Stimulated activated CD4-positive, alpha-beta T cell treated with anti-CD3 and anti-CD28 coated beads, Interleukin-12 subunit alpha, Interleukin-12 subunit beta, amount 100 ng/mL, for 4 hours (primary cell): Measurements from ENCODE around the gene BTLA.
"Not testable (repeated sequence)": the region's sequence is repeated elsewhere in the genome, so short reads cannot be mapped to it uniquely, and the experiment has no call there.

Experiments
- DNase-seq: peaks from one replicate; pipeline ENCODE4 v3.0.0-alpha.2; 2020

Gene BTLA

GRCh38 chr3:112437146-112438022, 61.9 kb downstream of the BTLA start:
- no peak for DNase-seq

DNA sequence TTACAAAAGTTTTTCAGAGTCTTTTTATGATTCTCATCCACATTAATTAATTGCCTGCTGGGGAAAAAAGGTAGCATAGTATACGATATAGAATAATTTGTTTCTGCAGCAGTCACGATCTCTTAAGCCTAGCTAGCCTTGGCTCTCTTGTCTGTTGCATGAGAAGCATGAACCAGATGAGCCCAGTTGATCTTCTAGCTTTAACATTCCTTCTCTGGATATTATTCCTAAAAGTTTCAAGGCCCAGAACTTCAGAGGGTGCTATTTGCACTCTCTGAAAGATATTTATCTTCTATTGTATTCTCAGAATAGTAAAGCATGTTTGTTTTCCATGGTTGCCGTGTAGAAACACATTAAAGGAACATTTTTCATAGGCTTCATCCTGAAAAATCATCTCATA, 69.3 kb downstream of the BTLA start:
- DNase-seq = no peak

DNA sequence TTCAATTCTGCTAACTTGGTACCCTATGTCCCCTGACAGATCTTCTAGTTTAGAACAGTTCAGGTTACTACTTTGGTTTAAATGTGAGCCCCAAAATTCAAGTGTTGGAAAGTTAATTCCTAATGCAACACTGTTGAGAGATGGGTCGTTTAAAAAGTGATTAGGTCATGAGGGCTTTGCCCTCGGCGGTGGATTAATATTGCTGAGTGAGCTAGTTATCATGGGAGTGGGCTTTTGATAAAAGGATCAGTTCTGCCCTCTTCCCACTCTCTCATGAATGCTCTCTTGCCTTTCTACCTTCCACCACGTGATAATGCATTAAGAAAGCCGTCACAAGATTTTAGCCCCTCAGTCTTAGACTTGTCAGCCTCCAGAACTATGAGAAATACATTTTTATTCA, 72.1 kb downstream of the BTLA start:
- no peak for DNase-seq

- DNase-seq = no peak
Observed at GRCh38 chr3:112425858-112426750, 73.2 kb downstream of the BTLA start.

DNA sequence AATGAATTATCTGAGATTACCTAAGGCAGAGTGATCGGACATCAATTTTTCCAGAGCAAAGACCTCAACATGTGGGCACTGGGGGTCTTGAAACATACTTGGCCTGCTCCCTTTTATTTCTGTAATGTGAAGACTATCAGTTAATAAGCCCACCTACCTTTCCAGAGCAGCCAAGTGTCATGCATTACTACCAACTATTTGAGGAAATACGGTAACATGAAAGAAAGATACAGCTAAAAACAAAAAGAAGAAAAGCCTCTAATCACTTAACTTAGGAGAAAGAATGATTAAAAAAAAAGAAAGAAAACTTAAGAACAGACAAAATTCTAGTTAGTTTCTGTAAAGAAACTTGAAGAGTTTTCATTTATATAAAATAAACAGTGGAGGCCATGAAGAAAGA, 73.9 kb downstream of the BTLA start:
- DNase-seq = no peak

DNA sequence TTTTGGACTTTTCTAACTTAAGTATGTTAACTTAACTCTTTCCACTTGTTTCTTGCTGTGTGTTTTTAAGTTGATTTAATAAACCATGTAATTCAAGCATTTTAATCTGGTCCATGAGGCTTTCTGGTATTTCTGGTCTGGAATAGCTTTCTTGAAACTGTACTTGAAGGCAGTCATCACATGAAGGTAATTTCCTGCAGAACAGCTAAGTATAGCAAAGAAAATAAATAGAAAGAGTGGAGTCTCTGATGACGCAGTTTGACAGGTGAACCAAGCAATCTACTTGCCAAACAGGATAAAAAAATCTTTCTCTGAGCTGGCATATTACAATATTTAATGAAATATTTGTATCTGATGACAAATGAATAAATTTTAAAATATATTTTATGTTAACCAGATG, 74.9 kb downstream of the BTLA start:
- no peak for DNase-seq

DNA sequence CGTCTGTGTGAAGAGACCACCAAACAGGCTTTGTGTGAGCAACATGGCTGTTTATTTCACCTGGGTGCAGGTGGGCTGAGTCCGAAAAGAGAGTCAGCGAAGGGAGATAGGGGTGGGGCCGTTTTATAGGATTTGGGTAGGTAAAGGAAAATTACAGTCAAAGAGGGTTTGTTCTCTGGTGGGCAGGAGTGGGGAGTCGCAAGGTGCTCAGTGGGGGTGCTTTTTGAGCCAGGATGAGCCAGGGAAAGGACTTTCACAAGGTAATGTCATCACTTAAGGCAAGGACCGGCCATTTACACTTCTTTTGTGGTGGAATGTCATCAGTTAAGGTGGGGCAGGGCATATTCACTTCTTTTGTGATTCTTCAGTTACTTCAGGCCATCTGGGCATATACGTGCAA, 76.4 kb downstream of the BTLA start:
- DNase-seq = not testable (repeated sequence)

GRCh38 chr3:112418526-112418925, 80.7 kb downstream of the BTLA start:
- not testable (repeated sequence) for DNase-seq

DNA sequence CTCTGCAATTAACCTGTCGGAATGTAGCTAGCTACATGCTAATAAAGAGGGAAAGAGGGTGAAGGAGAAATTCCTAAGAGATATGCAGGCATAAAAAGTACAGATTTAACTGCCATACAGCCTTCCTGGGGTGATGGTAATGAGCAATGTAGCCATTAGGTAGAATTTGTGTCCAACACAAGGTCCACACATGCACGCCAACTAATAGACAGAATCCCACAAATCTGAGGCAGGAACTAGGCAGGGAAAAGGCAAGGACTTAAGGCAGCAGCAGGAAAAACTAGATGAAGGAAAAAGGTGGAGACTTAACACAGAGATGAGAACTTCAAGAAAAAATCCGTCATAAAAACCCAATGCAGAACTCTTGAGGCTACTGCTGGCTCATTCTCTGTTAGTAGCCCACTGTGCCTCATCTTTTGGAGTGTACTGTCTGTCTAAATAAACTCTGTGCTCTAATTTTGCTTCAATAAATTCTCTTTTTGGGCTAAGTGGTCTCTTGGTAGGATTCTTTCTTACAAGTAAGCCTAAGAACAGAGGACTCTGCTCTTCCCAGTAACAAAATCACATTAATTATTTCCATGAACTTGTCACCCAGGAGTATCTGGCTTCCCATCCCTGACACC, 81.5 kb downstream of the BTLA start:
- DNase-seq = no peak

- no peak for DNase-seq
Observed at GRCh38 chr3:112416391-112417212, 82.7 kb downstream of the BTLA start.

GRCh38 chr3:112415390-112415789, 83.9 kb downstream of the BTLA start:
- no peak for DNase-seq
